ENCODE results near the gene NRTN.
"Not testable (repeated sequence)": the region's sequence is repeated elsewhere in the genome, so short reads cannot be mapped to it uniquely, and the experiment has no call there.

NRTN gene

GRCh38 chr19:5829567-5830310 lies 24.9 kb downstream of the NRTN start:
- Histone ChIP-seq H3K9ac (ENCODE audit: low read length) (no peak overlapping the region), H3K36me3 (ENCODE audit: insufficient read depth, low read length) (no peaks in the 10 kb centered on the region), H3K4me1 (ENCODE audit: insufficient read depth, low read length) (peaks cover 24% of the 10 kb centered on the region), H3K27ac (ENCODE audit: low read depth, low read length) (peak overlapping the region; percentile 91), H3K27me3 (ENCODE audit: control insufficient read depth in 1 of 2, insufficient read depth in 2 of 2, low read length in 2 of 2) (peaks cover 0 to 9% of the 10 kb centered on the region in 2 donors), H3K9me3 (ENCODE audit: low read length) (no peaks in the 10 kb centered on the region), H3K4me3 (ENCODE audit: low read depth in 1 of 2, low read length in 2 of 2) (peak overlapping the region in 1 of 2 donors; percentile 23)

- Histone ChIP-seq H3K36me3 (ENCODE audit: insufficient read depth, low read length) (no peaks in the 10 kb centered on the region), H3K27ac (ENCODE audit: low read depth, low read length) (no peak overlapping the region), H3K4me1 (ENCODE audit: insufficient read depth, low read length) (peaks cover 24% of the 10 kb centered on the region), H3K27me3 (ENCODE audit: control insufficient read depth in 1 of 2, insufficient read depth in 2 of 2, low read length in 2 of 2) (peaks cover 0 to 9% of the 10 kb centered on the region in 2 donors), H3K9ac (ENCODE audit: low read length) (no peak overlapping the region), H3K9me3 (ENCODE audit: low read length) (no peaks in the 10 kb centered on the region), H3K4me3 (ENCODE audit: low read depth in 1 of 2, low read length in 2 of 2) (no peak overlapping the region)
Observed at GRCh38 chr19:5831159-5831558, 26.3 kb downstream of the NRTN start.

GRCh38 chr19:5832061-5832460 lies 27.2 kb downstream of the NRTN start:
- Histone ChIP-seq H3K4me1 (ENCODE audit: insufficient read depth, low read length) (peaks cover 15% of the 10 kb centered on the region), H3K9ac (ENCODE audit: low read length) (no peak overlapping the region), H3K27me3 (ENCODE audit: control insufficient read depth in 1 of 2, insufficient read depth in 2 of 2, low read length in 2 of 2) (peaks cover 0 to 9% of the 10 kb centered on the region in 2 donors), H3K9me3 (ENCODE audit: low read length) (no peaks in the 10 kb centered on the region), H3K4me3 (ENCODE audit: low read depth in 1 of 2, low read length in 2 of 2) (no peak overlapping the region), H3K36me3 (ENCODE audit: insufficient read depth, low read length) (no peaks in the 10 kb centered on the region), H3K27ac (ENCODE audit: low read depth, low read length) (no peak overlapping the region)

GRCh38 chr19:5832527-5833216 lies 27.8 kb downstream of the NRTN start:
- Histone ChIP-seq H3K36me3 (ENCODE audit: insufficient read depth, low read length) (no peaks in the 10 kb centered on the region), H3K9me3 (ENCODE audit: low read length) (no peaks in the 10 kb centered on the region), H3K4me1 (ENCODE audit: insufficient read depth, low read length) (peaks cover 12% of the 10 kb centered on the region), H3K27ac (ENCODE audit: low read depth, low read length) (no peak overlapping the region), H3K4me3 (ENCODE audit: low read depth in 1 of 2, low read length in 2 of 2) (no peak overlapping the region), H3K27me3 (ENCODE audit: control insufficient read depth in 1 of 2, insufficient read depth in 2 of 2, low read length in 2 of 2) (peaks cover 0 to 9% of the 10 kb centered on the region in 2 donors), H3K9ac (ENCODE audit: low read length) (no peak overlapping the region)

GRCh38 chr19:5837761-5838352 lies 33.0 kb downstream of the NRTN start:
- H3K4me3 ChIP-seq (ENCODE audit: low read depth in 1 of 2, low read length in 2 of 2) = no peak overlapping the region
- no peak overlapping the region for H3K27ac ChIP-seq (ENCODE audit: low read depth, low read length)
- H3K27me3 ChIP-seq (ENCODE audit: control insufficient read depth in 1 of 2, insufficient read depth in 2 of 2, low read length in 2 of 2) = no peaks in the 10 kb centered on the region

GRCh38 chr19:5838353-5839064 lies 33.6 kb downstream of the NRTN start:
- H3K4me1 ChIP-seq (ENCODE audit: insufficient read depth, low read length) = no peaks in the 10 kb centered on the region
- no peaks in the 10 kb centered on the region for H3K9me3 ChIP-seq (ENCODE audit: low read length)
- no peak overlapping the region for H3K9ac ChIP-seq (ENCODE audit: low read length)
- H3K27me3 ChIP-seq (ENCODE audit: control insufficient read depth in 1 of 2, insufficient read depth in 2 of 2, low read length in 2 of 2) = no peaks in the 10 kb centered on the region
- no peak overlapping the region for H3K27ac ChIP-seq (ENCODE audit: low read depth, low read length)
- no peak overlapping the region for H3K4me3 ChIP-seq (ENCODE audit: low read depth in 1 of 2, low read length in 2 of 2)
- no peaks in the 10 kb centered on the region for H3K36me3 ChIP-seq (ENCODE audit: insufficient read depth, low read length)

More at GRCh38 chr19:5837761-5838352, 33.0 kb downstream of the NRTN start:
- no peaks in the 10 kb centered on the region for H3K36me3 ChIP-seq (ENCODE audit: insufficient read depth, low read length)
- H3K9ac ChIP-seq (ENCODE audit: low read length) = no peak overlapping the region
- H3K9me3 ChIP-seq (ENCODE audit: low read length) = no peaks in the 10 kb centered on the region
- H3K4me1 ChIP-seq (ENCODE audit: insufficient read depth, low read length) = no peaks in the 10 kb centered on the region

- Histone ChIP-seq H3K9ac (ENCODE audit: low read length) (no peak within 1 kb of the TSS), H3K4me1 (ENCODE audit: insufficient read depth, low read length) (no peaks in the 10 kb centered on the region), H3K4me3 (ENCODE audit: low read depth in 1 of 2, low read length in 2 of 2) (no peak within 1 kb of the TSS), H3K9me3 (ENCODE audit: low read length) (no peaks in the 10 kb centered on the region), H3K27ac (ENCODE audit: low read depth, low read length) (no peak within 1 kb of the TSS), H3K27me3 (ENCODE audit: control insufficient read depth in 1 of 2, insufficient read depth in 2 of 2, low read length in 2 of 2) (no peaks in the 10 kb centered on the region), H3K36me3 (ENCODE audit: insufficient read depth, low read length) (no peaks in the 10 kb centered on the region)
Observed at GRCh38 chr19:5839065-5840017, 34.5 kb downstream of the NRTN start, which contains the start of gene FUT6. FUT6 (minus strand) TSS chr19:5839702; CDS start chr19:5832567, 7,135 bp downstream.

- H3K27me3 ChIP-seq (ENCODE audit: control insufficient read depth in 1 of 2, insufficient read depth in 2 of 2, low read length in 2 of 2); H3K9me3 ChIP-seq (ENCODE audit: low read length); H3K4me3 ChIP-seq (ENCODE audit: low read depth in 1 of 2, low read length in 2 of 2); H3K9ac ChIP-seq (ENCODE audit: low read length); H3K36me3 ChIP-seq (ENCODE audit: insufficient read depth, low read length); H3K27ac ChIP-seq (ENCODE audit: low read depth, low read length); H3K4me1 ChIP-seq (ENCODE audit: insufficient read depth, low read length): not testable (repeated sequence)
Observed at GRCh38 chr19:5841735-5842111, 36.9 kb downstream of the NRTN start.

GRCh38 chr19:5843295-5843927 lies 38.5 kb downstream of the NRTN start:
- no peak overlapping the region for H3K9ac ChIP-seq (ENCODE audit: low read length)
- H3K27ac ChIP-seq (ENCODE audit: low read depth, low read length) = no peak overlapping the region
- no peak overlapping the region for H3K4me3 ChIP-seq (ENCODE audit: low read depth in 1 of 2, low read length in 2 of 2)
- no peaks in the 10 kb centered on the region for H3K9me3 ChIP-seq (ENCODE audit: low read length)
- H3K27me3 ChIP-seq (ENCODE audit: control insufficient read depth in 1 of 2, insufficient read depth in 2 of 2, low read length in 2 of 2) = no peaks in the 10 kb centered on the region
- H3K36me3 ChIP-seq (ENCODE audit: insufficient read depth, low read length) = no peaks in the 10 kb centered on the region
- no peaks in the 10 kb centered on the region for H3K4me1 ChIP-seq (ENCODE audit: insufficient read depth, low read length)

All from muscle layer of colon (tissue), 2 donors.